ENCODE data around the gene KRTAP13-2. TPM values are rescaled to one million over a fixed set of nuclear protein-coding genes. Genes with fewer than 3 reads are reported as not detected.

The KRTAP13-2 gene
- not detected in 2 replicates for total RNA-seq

- H3K27me3 Mint-ChIP-seq, result no peaks in the 10 kb centered on the region
- intact Hi-C loops (cut with micrococcal nuclease), result no loop called here
- POLR2A ChIA-PET, result no interaction called here
- H3K4me3 Mint-ChIP-seq, result no peak within 1 kb of the TSS
- H3K36me3 Mint-ChIP-seq (ENCODE audit: low read depth), result no peaks in the 10 kb centered on the region
- ATAC-seq (ENCODE audit: low read depth), result no peak
- CTCF ChIA-PET, result no interaction called here
- H3K4me1 Mint-ChIP-seq, result no peaks in the 10 kb centered on the region
- no peak for TF ChIP-seq CTCF (IDR thresholded peaks at IDR 0.05)
- no peak for DNase-seq
- no peaks in the 10 kb centered on the region for H3K9me3 Mint-ChIP-seq
- no peak within 1 kb of the TSS for H3K27ac Mint-ChIP-seq
Measured at GRCh38 chr21:30372139-30372770, at the start of gene KRTAP13-2. TSS of gene KRTAP13-2 (minus strand) at chr21:30372271. CDS start at chr21:30372213, 58 bp downstream.

GRCh38 chr21:30415993-30416392 is 43.9 kb upstream of the KRTAP13-2 start:
- Mint-ChIP-seq H3K27me3 (no peaks in the 10 kb centered on the region), H3K4me3 (no peak overlapping the region), H3K27ac (no peak overlapping the region), H3K36me3 (ENCODE audit: low read depth) (no peaks in the 10 kb centered on the region), H3K4me1 (no peaks in the 10 kb centered on the region), H3K9me3 (peaks cover 17% of the 10 kb centered on the region)
- ATAC-seq (ENCODE audit: low read depth) (no peak), DNase-seq (no peak)
- ChIA-PET POLR2A (no interaction called here), CTCF (no interaction called here)
- no peak for TF ChIP-seq CTCF (IDR thresholded peaks at IDR 0.05)
- intact Hi-C loops (cut with micrococcal nuclease), result no loop called here

GRCh38 chr21:30408782-30409494 is 36.9 kb upstream of the KRTAP13-2 start:
- no peak for TF ChIP-seq CTCF (IDR thresholded peaks at IDR 0.05)
- Mint-ChIP-seq H3K27me3 (no peaks in the 10 kb centered on the region), H3K27ac (no peak overlapping the region), H3K4me3 (no peak overlapping the region), H3K36me3 (ENCODE audit: low read depth) (no peaks in the 10 kb centered on the region), H3K4me1 (no peaks in the 10 kb centered on the region), H3K9me3 (peaks cover 19% of the 10 kb centered on the region)
- ATAC-seq (ENCODE audit: low read depth) (no peak), DNase-seq (no peak)
- ChIA-PET CTCF (no interaction called here), POLR2A (no interaction called here)
- intact Hi-C loops (cut with micrococcal nuclease), result no loop called here

GRCh38 chr21:30395731-30396130 is 23.7 kb upstream of the KRTAP13-2 start, which contains the start of gene KRTAP13-1:
TSS of gene KRTAP13-1 (plus strand) at chr21:30396031. CDS start at chr21:30396087, 56 bp downstream.
- ATAC-seq (ENCODE audit: low read depth) (no peak), DNase-seq (no peak)
- no peak within 1 kb of the TSS for H3K4me3 Mint-ChIP-seq
- TF ChIP-seq CTCF (IDR thresholded peaks at IDR 0.05), result no peak
- ChIA-PET CTCF (no interaction called here), POLR2A (no interaction called here)
- H3K9me3 Mint-ChIP-seq, result peaks cover 4% of the 10 kb centered on the region
- no peak within 1 kb of the TSS for H3K27ac Mint-ChIP-seq
- no peaks in the 10 kb centered on the region for H3K36me3 Mint-ChIP-seq (ENCODE audit: low read depth)
- H3K27me3 Mint-ChIP-seq, result no peaks in the 10 kb centered on the region
- H3K4me1 Mint-ChIP-seq, result no peaks in the 10 kb centered on the region
- intact Hi-C loops (cut with micrococcal nuclease), result no loop called here

GRCh38 chr21:30391492-30392025 is 19.5 kb upstream of the KRTAP13-2 start:
- Mint-ChIP-seq H3K4me1 (no peaks in the 10 kb centered on the region), H3K36me3 (ENCODE audit: low read depth) (no peaks in the 10 kb centered on the region), H3K27me3 (no peaks in the 10 kb centered on the region), H3K27ac (no peak overlapping the region), H3K4me3 (no peak overlapping the region), H3K9me3 (peaks cover 8% of the 10 kb centered on the region)
- ChIA-PET CTCF (no interaction called here), POLR2A (no interaction called here)
- no peak for TF ChIP-seq CTCF (IDR thresholded peaks at IDR 0.05)
- ATAC-seq (ENCODE audit: low read depth), result no peak
- no peak for DNase-seq
- intact Hi-C loops (cut with micrococcal nuclease), result no loop called here
